ENCODE data around the gene CACNA1D.

GRCh38 chr3:53551324-53551723, 56.9 kb downstream of the CACNA1D start:
- TF ChIP-seq ZFX (IDR thresholded peaks at IDR 0.05) (no peak), CTCF (conservative IDR thresholded peaks at IDR 0.05) (no peak)

Data from C4-2B (cell line).